ENCODE measurements around the gene RASSF1. TPM values are rescaled to one million over a fixed set of nuclear protein-coding genes. Genes with fewer than 3 reads are reported as not detected.
A peak's percentile ranks its signal among the peaks of the same experiment; 100 is the strongest.

The RASSF1 gene
- total and polyA plus RNA-seq, 4 donors: 17.7 to 29.2 (median 24.8) TPM

- H3K27me3 ChIP-seq (ENCODE audit: control insufficient read depth, insufficient read depth, low read length): no peaks in the 10 kb centered on the region
- H3K9me3 ChIP-seq (ENCODE audit: control insufficient read depth, insufficient read depth, low read length): no peaks in the 10 kb centered on the region
- 0% methylated on average over 45 of the region's 45 CpGs for WGBS (ENCODE audit: insufficient coverage)
- H3K4me3 ChIP-seq (ENCODE audit: low read depth, low read length): peak overlapping the region; percentile 89
- DNase-seq (ENCODE audit: low read depth in 4 of 6, low spot score in 6 of 6): peak in 5 of 6 donors; percentile 67 to 95 (median 79)
- peaks cover 68% of the 10 kb centered on the region for H3K36me3 ChIP-seq (ENCODE audit: control insufficient read depth, insufficient read depth, low read length)
- H3K4me1 ChIP-seq (ENCODE audit: control insufficient read depth, insufficient read depth, low read length): peaks cover 73% of the 10 kb centered on the region
- peak overlapping the region; percentile 91 for H3K27ac ChIP-seq (ENCODE audit: low read depth, low read length)
These were observed 19.7 kb downstream of the RASSF1 start for GRCh38 chr3:50320853-50321335.

GRCh38 chr3:50319894-50320625 lies 20.6 kb downstream of the RASSF1 start:
- Histone ChIP-seq H3K4me3 (ENCODE audit: low read depth, low read length) (peak overlapping the region; percentile 89), H3K36me3 (ENCODE audit: control insufficient read depth, insufficient read depth, low read length) (peaks cover 68% of the 10 kb centered on the region), H3K27ac (ENCODE audit: low read depth, low read length) (peak overlapping the region; percentile 91), H3K9me3 (ENCODE audit: control insufficient read depth, insufficient read depth, low read length) (no peaks in the 10 kb centered on the region), H3K27me3 (ENCODE audit: control insufficient read depth, insufficient read depth, low read length) (no peaks in the 10 kb centered on the region), H3K4me1 (ENCODE audit: control insufficient read depth, insufficient read depth, low read length) (peaks cover 73% of the 10 kb centered on the region)
- 82% methylated on average over 26 of the region's 29 CpGs for WGBS (ENCODE audit: insufficient coverage)
- DNase-seq (ENCODE audit: low read depth in 4 of 6, low spot score in 6 of 6): no peak

GRCh38 chr3:50319181-50319893 lies 21.3 kb downstream of the RASSF1 start:
- 88% methylated on average over 15 of the region's 16 CpGs for WGBS (ENCODE audit: insufficient coverage)
- H3K36me3 ChIP-seq (ENCODE audit: control insufficient read depth, insufficient read depth, low read length): peaks cover 71% of the 10 kb centered on the region

GRCh38 chr3:50318615-50319014 lies 22.0 kb downstream of the RASSF1 start:
- no peak for DNase-seq (ENCODE audit: low read depth in 4 of 6, low spot score in 6 of 6)
- no peak overlapping the region for H3K4me3 ChIP-seq (ENCODE audit: low read depth, low read length)
- H3K36me3 ChIP-seq (ENCODE audit: control insufficient read depth, insufficient read depth, low read length): peaks cover 67% of the 10 kb centered on the region
- WGBS (ENCODE audit: insufficient coverage): 96% methylated on average over 9 of the region's 10 CpGs
- H3K4me1 ChIP-seq (ENCODE audit: control insufficient read depth, insufficient read depth, low read length): peaks cover 62% of the 10 kb centered on the region
- H3K9me3 ChIP-seq (ENCODE audit: control insufficient read depth, insufficient read depth, low read length): no peaks in the 10 kb centered on the region
- no peak overlapping the region for H3K27ac ChIP-seq (ENCODE audit: low read depth, low read length)
- H3K27me3 ChIP-seq (ENCODE audit: control insufficient read depth, insufficient read depth, low read length): no peaks in the 10 kb centered on the region

More at GRCh38 chr3:50319181-50319893, 21.3 kb downstream of the RASSF1 start:
- peaks cover 69% of the 10 kb centered on the region for H3K4me1 ChIP-seq (ENCODE audit: control insufficient read depth, insufficient read depth, low read length)
- H3K27me3 ChIP-seq (ENCODE audit: control insufficient read depth, insufficient read depth, low read length): no peaks in the 10 kb centered on the region
- no peaks in the 10 kb centered on the region for H3K9me3 ChIP-seq (ENCODE audit: control insufficient read depth, insufficient read depth, low read length)
- H3K27ac ChIP-seq (ENCODE audit: low read depth, low read length): no peak overlapping the region
- no peak for DNase-seq (ENCODE audit: low read depth in 4 of 6, low spot score in 6 of 6)
- H3K4me3 ChIP-seq (ENCODE audit: low read depth, low read length): no peak overlapping the region

- Histone ChIP-seq H3K4me1 (ENCODE audit: control insufficient read depth, insufficient read depth, low read length) (peaks cover 57% of the 10 kb centered on the region), H3K4me3 (ENCODE audit: low read depth, low read length) (no peak overlapping the region), H3K36me3 (ENCODE audit: control insufficient read depth, insufficient read depth, low read length) (peaks cover 63% of the 10 kb centered on the region), H3K27ac (ENCODE audit: low read depth, low read length) (no peak overlapping the region), H3K27me3 (ENCODE audit: control insufficient read depth, insufficient read depth, low read length) (no peaks in the 10 kb centered on the region), H3K9me3 (ENCODE audit: control insufficient read depth, insufficient read depth, low read length) (no peaks in the 10 kb centered on the region)
- DNase-seq (ENCODE audit: low read depth in 4 of 6, low spot score in 6 of 6): no peak
- 94% methylated on average over 11 of the region's 11 CpGs for WGBS (ENCODE audit: insufficient coverage)
These were observed 22.5 kb downstream of the RASSF1 start for GRCh38 chr3:50318163-50318562.

- Histone ChIP-seq H3K27ac (ENCODE audit: low read depth, low read length) (no peak overlapping the region), H3K9me3 (ENCODE audit: control insufficient read depth, insufficient read depth, low read length) (no peaks in the 10 kb centered on the region), H3K4me1 (ENCODE audit: control insufficient read depth, insufficient read depth, low read length) (peaks cover 49% of the 10 kb centered on the region), H3K36me3 (ENCODE audit: control insufficient read depth, insufficient read depth, low read length) (peaks cover 59% of the 10 kb centered on the region), H3K4me3 (ENCODE audit: low read depth, low read length) (no peak overlapping the region), H3K27me3 (ENCODE audit: control insufficient read depth, insufficient read depth, low read length) (no peaks in the 10 kb centered on the region)
- DNase-seq (ENCODE audit: low read depth in 4 of 6, low spot score in 6 of 6): no peak
- WGBS (ENCODE audit: insufficient coverage): 29% methylated on average over 2 of the region's 6 CpGs
These were observed 23.3 kb downstream of the RASSF1 start for GRCh38 chr3:50317300-50317699.

GRCh38 chr3:50316657-50317242 lies 23.9 kb downstream of the RASSF1 start:
- peaks cover 59% of the 10 kb centered on the region for H3K36me3 ChIP-seq (ENCODE audit: control insufficient read depth, insufficient read depth, low read length)
- peaks cover 43% of the 10 kb centered on the region for H3K4me1 ChIP-seq (ENCODE audit: control insufficient read depth, insufficient read depth, low read length)
- H3K9me3 ChIP-seq (ENCODE audit: control insufficient read depth, insufficient read depth, low read length): no peaks in the 10 kb centered on the region
- no peak for DNase-seq (ENCODE audit: low read depth in 4 of 6, low spot score in 6 of 6)
- no peaks in the 10 kb centered on the region for H3K27me3 ChIP-seq (ENCODE audit: control insufficient read depth, insufficient read depth, low read length)
- no peak overlapping the region for H3K27ac ChIP-seq (ENCODE audit: low read depth, low read length)
- H3K4me3 ChIP-seq (ENCODE audit: low read depth, low read length): no peak overlapping the region
- 89% methylated on average over 8 of the region's 9 CpGs for WGBS (ENCODE audit: insufficient coverage)

- no peaks in the 10 kb centered on the region for H3K9me3 ChIP-seq (ENCODE audit: control insufficient read depth, insufficient read depth, low read length)
- no peaks in the 10 kb centered on the region for H3K27me3 ChIP-seq (ENCODE audit: control insufficient read depth, insufficient read depth, low read length)
- H3K27ac ChIP-seq (ENCODE audit: low read depth, low read length): no peak overlapping the region
- H3K4me3 ChIP-seq (ENCODE audit: low read depth, low read length): no peak overlapping the region
- 100% methylated on average over 1 of the region's 4 CpGs for WGBS (ENCODE audit: insufficient coverage)
- peaks cover 56% of the 10 kb centered on the region for H3K36me3 ChIP-seq (ENCODE audit: control insufficient read depth, insufficient read depth, low read length)
- no peak for DNase-seq (ENCODE audit: low read depth in 4 of 6, low spot score in 6 of 6)
- H3K4me1 ChIP-seq (ENCODE audit: control insufficient read depth, insufficient read depth, low read length): peaks cover 31% of the 10 kb centered on the region
These were observed 25.8 kb downstream of the RASSF1 start for GRCh38 chr3:50314816-50315215.

- WGBS (ENCODE audit: insufficient coverage): 100% methylated on average over 1 of the region's 3 CpGs
- Histone ChIP-seq H3K36me3 (ENCODE audit: control insufficient read depth, insufficient read depth, low read length) (peaks cover 52% of the 10 kb centered on the region), H3K9me3 (ENCODE audit: control insufficient read depth, insufficient read depth, low read length) (no peaks in the 10 kb centered on the region), H3K27ac (ENCODE audit: low read depth, low read length) (no peak overlapping the region), H3K27me3 (ENCODE audit: control insufficient read depth, insufficient read depth, low read length) (no peaks in the 10 kb centered on the region), H3K4me1 (ENCODE audit: control insufficient read depth, insufficient read depth, low read length) (peaks cover 27% of the 10 kb centered on the region), H3K4me3 (ENCODE audit: low read depth, low read length) (no peak overlapping the region)
- DNase-seq (ENCODE audit: low read depth in 4 of 6, low spot score in 6 of 6): no peak
These were observed 26.3 kb downstream of the RASSF1 start for GRCh38 chr3:50314342-50314741.
